ENCODE data around the gene HOXA2.
A peak's percentile ranks its signal among the peaks of the same experiment; 100 is the strongest.

The HOXA2 gene

DNA sequence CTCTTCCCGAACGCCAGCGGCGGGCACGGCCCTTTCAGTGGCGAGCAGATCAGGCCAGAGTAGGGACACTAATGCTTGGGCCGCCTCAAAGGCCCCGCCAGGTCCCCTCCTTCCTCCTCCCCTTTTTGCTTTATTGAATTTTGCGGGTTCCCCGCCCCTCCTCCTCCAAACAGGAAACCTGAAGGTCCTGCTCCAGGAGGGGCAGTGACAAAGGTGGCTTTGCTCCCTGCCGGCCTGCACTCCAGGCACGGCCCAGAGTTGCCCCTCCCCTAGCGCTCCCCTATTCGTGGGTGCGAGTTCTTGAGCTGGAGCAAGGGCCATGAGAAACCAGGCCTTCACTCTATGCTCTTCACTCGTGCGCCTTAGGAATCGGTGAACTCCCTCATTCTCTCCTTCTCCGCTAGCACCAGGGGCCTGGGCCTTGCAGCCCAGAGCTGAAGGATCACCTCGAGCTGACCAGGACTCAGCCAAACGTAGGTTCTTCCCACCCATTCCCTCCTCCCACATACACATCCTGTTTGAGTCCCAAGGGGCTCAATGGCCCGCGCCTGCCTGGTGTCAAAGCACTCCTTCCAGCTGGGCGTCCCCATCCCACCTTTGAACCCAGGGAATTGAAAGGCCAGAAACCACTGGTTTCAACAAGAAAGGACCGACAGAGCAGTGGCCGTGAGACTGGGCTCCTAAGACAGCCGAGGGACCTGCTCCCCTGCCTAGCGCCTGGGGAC lies 45.7 kb upstream of the HOXA2 start:
- peak; percentile 68 for DNase-seq (ENCODE audit: low read depth)
- TF ChIP-seq, protein P1, sequence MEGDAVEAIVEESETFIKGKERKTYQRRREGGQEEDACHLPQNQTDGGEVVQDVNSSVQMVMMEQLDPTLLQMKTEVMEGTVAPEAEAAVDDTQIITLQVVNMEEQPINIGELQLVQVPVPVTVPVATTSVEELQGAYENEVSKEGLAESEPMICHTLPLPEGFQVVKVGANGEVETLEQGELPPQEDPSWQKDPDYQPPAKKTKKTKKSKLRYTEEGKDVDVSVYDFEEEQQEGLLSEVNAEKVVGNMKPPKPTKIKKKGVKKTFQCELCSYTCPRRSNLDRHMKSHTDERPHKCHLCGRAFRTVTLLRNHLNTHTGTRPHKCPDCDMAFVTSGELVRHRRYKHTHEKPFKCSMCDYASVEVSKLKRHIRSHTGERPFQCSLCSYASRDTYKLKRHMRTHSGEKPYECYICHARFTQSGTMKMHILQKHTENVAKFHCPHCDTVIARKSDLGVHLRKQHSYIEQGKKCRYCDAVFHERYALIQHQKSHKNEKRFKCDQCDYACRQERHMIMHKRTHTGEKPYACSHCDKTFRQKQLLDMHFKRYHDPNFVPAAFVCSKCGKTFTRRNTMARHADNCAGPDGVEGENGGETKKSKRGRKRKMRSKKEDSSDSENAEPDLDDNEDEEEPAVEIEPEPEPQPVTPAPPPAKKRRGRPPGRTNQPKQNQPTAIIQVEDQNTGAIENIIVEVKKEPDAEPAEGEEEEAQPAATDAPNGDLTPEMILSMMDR (conservative IDR thresholded peaks at IDR 0.05; ENCODE audit: control insufficient read depth, insufficient read depth, low read depth, low read length) = no peak
- H3K4me3 ChIP-seq (ENCODE audit: control insufficient read depth, low read depth, low read length) = peak overlapping the region; percentile 72

DNA sequence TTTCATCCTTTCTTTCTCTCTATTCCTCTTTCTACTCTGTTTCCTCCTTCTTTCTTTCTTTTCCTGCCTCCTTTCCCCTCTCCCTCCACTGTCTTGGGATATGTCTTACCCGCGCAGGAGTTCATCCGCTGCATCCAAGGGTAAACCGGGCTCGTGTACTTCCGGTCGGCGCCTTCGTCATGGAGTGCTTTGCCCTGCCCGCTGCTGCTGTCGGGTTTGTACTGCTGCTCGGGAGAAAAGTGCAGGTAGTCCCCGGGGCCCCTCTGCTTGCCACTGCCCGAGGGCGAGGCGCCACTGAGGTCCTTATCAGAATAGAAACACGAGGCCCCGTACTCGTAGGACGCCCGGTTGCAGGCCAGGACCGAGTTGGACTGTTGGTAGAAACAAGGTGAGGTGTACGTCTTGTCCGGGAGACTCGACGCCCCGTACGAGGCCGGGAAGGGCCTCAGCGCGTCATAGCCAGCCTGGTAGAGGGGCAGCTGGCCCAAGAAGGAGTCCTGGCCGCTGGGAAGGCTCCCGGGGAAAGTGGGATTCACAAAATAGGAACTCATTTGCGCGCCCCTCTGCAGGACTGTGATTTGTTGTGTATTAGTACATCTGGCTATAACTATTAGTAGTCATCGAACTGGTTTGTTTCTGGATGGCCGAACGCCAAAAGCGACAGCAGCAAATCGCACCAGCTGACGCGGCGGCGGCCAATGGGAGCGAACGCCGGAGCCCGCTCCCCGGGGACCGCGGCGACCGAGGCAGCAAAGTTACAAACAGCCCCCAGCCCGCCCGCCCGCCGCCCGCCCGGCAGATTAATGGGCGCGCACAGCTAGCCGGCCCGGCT lies 44.9 kb upstream of the HOXA2 start, which contains the start of gene HOXA6:
Gene HOXA6 (minus strand): TSS at position 576 of the 832 bp plus-strand sequence. CDS start 25 bp downstream, at position 551.
- H3K4me3 ChIP-seq (ENCODE audit: control insufficient read depth, low read depth, low read length) = peak within 1 kb of the TSS; percentile 72
- TF ChIP-seq, protein P1 (conservative IDR thresholded peaks at IDR 0.05; ENCODE audit: control insufficient read depth, insufficient read depth, low read depth, low read length) = no peak

DNA sequence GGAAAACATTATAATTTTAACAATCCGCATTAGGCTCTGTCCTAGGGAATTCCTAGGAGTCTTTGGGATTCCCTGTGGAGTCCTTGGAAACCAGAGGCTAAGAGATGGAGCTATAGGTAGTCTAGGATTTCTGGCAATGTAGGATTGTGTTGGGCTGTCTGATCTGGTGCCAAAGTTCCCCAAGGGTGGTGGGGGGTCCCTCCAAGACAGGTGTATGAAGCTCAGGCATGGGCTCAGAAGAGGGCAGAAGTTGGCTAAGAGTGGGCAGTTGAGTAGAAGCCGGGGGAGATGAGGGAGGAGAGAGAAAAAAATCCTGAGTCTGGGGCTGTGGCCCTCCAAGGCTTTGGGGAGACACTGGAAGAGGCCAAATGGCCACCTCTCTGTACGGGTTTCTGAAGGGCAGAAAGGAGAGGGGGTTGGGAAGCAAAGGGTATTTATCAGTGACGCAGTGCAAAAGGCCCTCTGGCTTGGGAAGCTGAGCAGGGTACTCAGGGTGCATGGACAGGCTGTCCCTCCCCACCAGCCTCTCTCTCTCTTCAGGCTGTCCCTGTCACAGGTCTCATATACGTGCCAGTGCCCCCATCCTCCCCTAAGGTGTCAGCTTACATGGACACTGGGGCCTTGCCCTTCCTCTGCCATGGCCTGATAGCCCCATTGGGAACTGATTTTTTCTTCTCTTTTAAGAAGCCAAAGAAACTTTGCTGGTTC lies 44.2 kb upstream of the HOXA2 start:
- TF ChIP-seq, protein P1 (conservative IDR thresholded peaks at IDR 0.05; ENCODE audit: control insufficient read depth, insufficient read depth, low read depth, low read length) = no peak
- H3K4me3 ChIP-seq (ENCODE audit: control insufficient read depth, low read depth, low read length) = peak overlapping the region; percentile 7
- peak; percentile 29 for DNase-seq (ENCODE audit: low read depth)

More for the DNA sequence above, 44.9 kb upstream of the HOXA2 start, which contains the start of gene HOXA6:
- DNase-seq (ENCODE audit: low read depth) = peak; percentile 80

DNA sequence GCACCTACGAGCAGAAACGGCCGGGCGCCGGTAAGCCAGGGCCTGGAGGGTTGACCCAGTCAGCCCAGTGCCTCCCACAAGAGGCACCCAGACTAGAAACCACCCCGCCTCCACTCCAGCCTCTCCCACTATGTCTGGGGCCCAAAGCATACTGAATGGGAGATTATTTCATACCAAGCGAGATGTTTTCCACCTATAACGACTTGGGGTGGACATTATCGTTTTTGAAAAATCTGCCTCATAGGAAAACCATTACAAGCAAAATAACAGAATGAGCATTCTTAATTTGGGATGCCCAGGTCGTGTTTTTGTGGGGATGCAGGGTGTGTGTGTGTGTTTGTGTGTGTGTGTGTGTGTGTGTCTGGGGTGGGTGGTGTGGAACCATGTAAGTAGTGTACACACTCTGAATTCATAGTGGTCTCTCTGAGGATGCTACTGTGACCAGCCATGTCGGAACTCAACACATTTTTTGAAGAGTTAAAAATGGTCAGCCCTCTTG lies 43.5 kb upstream of the HOXA2 start:
- no peak for DNase-seq (ENCODE audit: low read depth)
- TF ChIP-seq, protein P1 (conservative IDR thresholded peaks at IDR 0.05; ENCODE audit: control insufficient read depth, insufficient read depth, low read depth, low read length) = no peak
- no peak overlapping the region for H3K4me3 ChIP-seq (ENCODE audit: control insufficient read depth, low read depth, low read length)

DNA sequence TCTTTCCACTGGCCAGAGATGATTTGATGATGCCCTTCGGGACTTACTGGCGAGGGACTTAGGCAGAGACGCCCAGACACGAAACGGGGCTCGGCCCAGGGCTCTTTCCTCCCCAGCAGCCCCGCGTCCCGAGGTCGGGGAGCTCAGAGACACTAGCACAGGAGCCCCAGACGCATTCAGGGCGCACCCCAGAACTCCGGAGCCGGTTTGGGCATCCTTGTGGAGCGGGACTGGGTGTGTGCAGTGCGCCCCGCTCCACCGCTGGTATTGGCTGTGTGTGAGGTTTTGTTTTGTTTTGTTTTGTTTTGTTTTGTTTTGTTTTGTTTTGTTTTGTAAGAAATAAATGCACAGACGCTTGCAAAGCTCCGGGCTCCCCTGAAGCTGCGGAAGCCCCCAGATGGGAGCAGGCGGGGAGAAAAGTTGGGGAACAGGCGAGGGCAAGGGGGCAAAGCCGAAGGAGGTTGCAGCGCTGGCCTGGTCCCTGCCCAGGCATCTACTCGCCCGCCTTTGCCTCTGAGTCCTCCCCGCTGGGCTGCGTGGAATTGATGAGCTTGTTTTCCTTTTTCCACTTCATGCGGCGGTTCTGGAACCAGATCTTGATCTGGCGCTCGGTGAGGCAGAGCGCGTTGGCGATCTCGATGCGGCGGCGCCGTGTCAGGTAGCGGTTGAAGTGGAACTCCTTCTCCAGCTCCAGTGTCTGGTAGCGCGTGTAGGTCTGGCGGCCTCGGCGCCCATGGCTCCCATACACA lies 42.9 kb upstream of the HOXA2 start:
- DNase-seq (ENCODE audit: low read depth) = peak; percentile 37
- TF ChIP-seq, protein P1 (conservative IDR thresholded peaks at IDR 0.05; ENCODE audit: control insufficient read depth, insufficient read depth, low read depth, low read length) = no peak
- H3K4me3 ChIP-seq (ENCODE audit: control insufficient read depth, low read depth, low read length) = peak overlapping the region; percentile 12

Data from fibroblast of mammary gland (primary cell).